NT2/D1 (cell line): Measurements from ENCODE around the gene VWA8.
"Not testable (repeated sequence)": the region's sequence is repeated elsewhere in the genome, so short reads cannot be mapped to it uniquely, and the experiment has no call there.

Experiments used
- DNase-seq: peaks from one replicate; pipeline ENCODE4 v3.0.0-alpha.2; 2011; ENCODE audit warnings: low read depth, low spot score
- H3K27me3 ChIP-seq: 2 replicates; pipeline ENCODE4 v1.6.0; 2011; ENCODE audit warnings: mild to moderate bottlenecking; ENCODE audit not compliant: insufficient read length, insufficient read depth
- H3K36me3 ChIP-seq: 2 replicates; pipeline ENCODE4 v1.6.1; 2011; ENCODE audit warnings: mild to moderate bottlenecking, low read length, mixed read lengths; ENCODE audit not compliant: insufficient read depth, insufficient read length
- H3K4me1 ChIP-seq: 2 replicates; pipeline ENCODE4 v1.5.1; 2011; ENCODE audit not compliant: insufficient read depth, insufficient read length
- H3K4me3 ChIP-seq: 2 replicates; pipeline ENCODE4 v1.5.1; 2011; ENCODE audit warnings: low read depth; ENCODE audit not compliant: insufficient read length
- H3K9ac ChIP-seq: 2 replicates; pipeline ENCODE4 v1.6.0; 2011; ENCODE audit warnings: low read depth; ENCODE audit not compliant: insufficient read length
- H3K9me3 ChIP-seq: 2 replicates; pipeline ENCODE4 v1.5.1; 2011; ENCODE audit warnings: mild to moderate bottlenecking, low read length; ENCODE audit not compliant: insufficient read depth
- SUZ12 ChIP-seq: IDR thresholded peaks from 2 replicates; pipeline ENCODE4 v1.6.1; 2011; ENCODE audit not compliant: insufficient read length, insufficient read depth; ENCODE audit errors: extremely low read depth
- YY1 ChIP-seq: IDR thresholded peaks from 2 replicates; pipeline ENCODE4 v1.6.1; 2011; ENCODE audit not compliant: insufficient read length, insufficient read depth
- ZNF274 ChIP-seq: IDR thresholded peaks from 2 replicates; pipeline ENCODE4 v1.6.1; 2011; ENCODE audit warnings: mild to moderate bottlenecking, low read depth, low read length

VWA8 gene

DNA sequence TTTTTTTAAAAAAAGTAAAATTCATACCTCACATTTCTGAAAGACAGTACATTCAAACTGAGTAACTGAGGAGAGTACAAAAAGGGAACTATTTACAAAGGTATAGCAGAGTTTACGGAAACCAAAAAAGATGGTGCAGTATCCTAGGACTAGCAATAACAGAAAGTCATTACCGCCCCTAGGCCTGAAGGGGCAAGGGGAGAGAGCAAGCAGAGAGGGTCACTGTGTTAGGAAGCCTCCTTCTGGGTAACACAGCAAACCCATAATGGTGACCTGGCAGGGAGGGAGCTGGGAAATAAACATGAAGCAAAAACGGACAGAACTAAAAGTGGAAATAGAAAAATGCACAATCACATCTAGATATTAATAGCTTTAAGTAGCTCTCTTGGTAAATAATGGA lies 8.2 kb downstream of the VWA8 start:
- no peaks in the 10 kb centered on the region for H3K27me3 ChIP-seq

DNA sequence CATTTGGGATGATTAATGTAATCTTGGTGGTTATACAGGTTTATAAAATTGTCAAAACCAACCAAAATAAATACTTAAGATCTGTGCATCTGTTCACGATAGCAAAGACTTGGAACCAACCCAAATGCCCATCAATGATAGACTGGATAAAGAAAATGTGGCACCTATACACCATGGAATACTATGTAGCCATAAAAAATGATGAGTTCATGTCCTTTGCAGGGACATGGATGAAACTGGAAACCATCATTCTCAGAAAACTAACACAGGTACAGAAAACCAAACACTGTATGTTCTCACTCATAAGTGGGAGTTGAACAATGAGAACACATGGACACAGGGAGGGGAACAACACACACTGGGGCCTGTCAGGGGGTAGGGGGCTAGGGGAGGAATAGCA lies 11.8 kb downstream of the VWA8 start:
- H3K36me3 ChIP-seq, H3K4me3 ChIP-seq, H3K4me1 ChIP-seq, H3K9ac ChIP-seq, DNase-seq, H3K27me3 ChIP-seq, H3K9me3 ChIP-seq: not testable (repeated sequence)

More for the DNA sequence above, 8.2 kb downstream of the VWA8 start:
- no peak for TF ChIP-seq SUZ12
- TF ChIP-seq YY1, result no peak
- no peak for TF ChIP-seq ZNF274
- Histone ChIP-seq H3K36me3 (no peaks in the 10 kb centered on the region), H3K4me1 (no peaks in the 10 kb centered on the region), H3K9ac (no peak overlapping the region), H3K9me3 (no peaks in the 10 kb centered on the region), H3K4me3 (no peak overlapping the region)
- DNase-seq, result no peak

DNA sequence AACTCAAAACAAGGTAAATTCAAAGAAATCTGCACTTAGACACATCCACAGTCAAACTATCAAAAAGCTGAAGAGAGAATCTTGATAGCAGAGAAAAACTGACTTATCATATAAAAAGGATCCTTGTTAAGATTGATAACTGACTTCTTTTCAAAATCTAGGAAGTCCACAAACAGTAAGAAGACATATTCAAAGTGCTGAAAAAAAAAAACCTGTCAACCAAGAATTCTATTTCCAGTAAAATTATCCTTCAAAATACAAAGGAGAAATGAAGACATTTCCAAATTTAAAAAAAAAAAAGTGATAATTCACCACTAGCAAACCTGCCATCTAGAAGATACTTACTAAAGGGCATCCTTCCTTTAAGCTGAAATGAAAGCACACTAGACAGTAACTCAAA lies 15.0 kb downstream of the VWA8 start:
- Histone ChIP-seq H3K36me3 (no peaks in the 10 kb centered on the region), H3K9ac (no peak overlapping the region), H3K27me3 (no peaks in the 10 kb centered on the region), H3K4me3 (no peak overlapping the region), H3K4me1 (no peaks in the 10 kb centered on the region), H3K9me3 (no peaks in the 10 kb centered on the region; the same call in 1 of the 2 replicates)
- no peak for TF ChIP-seq YY1
- TF ChIP-seq SUZ12, result no peak
- TF ChIP-seq ZNF274, result no peak
- DNase-seq, result no peak

DNA sequence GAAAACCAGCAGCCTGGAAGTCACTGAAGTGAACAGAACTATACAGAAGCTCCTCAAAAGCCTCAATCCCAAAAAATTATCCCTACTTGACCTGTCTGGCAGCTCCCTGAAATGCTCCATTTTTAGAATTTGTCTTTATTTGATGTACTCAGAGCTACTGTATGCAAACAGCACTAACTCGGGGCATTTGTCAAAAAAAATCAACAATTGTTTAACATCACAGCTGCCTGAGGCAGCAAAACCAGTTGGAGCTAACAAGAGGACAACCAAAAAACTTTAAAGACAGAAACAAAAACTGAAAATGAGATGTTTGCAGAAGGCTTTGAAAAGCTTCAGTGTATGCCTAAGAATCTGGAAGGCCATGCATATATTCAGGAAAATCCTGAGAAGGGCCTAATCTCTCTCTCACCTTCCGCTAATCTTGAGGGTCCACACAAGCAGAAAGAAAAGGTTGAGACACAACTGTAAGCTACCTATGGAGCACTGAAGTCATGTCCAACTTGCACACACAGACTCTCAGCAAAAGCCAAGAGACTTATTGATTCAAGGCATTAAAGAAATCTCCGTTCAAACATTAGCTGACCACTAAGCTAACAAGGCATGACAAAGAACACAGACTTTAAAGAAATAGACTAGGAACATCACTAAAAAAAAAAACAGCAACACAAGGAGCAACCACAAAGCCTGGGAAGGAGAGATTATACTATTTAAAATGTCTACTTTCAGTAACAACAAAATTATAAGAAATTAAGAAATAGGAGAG lies 16.1 kb downstream of the VWA8 start:
- Histone ChIP-seq H3K4me1 (no peaks in the 10 kb centered on the region), H3K9me3 (no peaks in the 10 kb centered on the region; the same call in 1 of the 2 replicates), H3K9ac (no peak overlapping the region), H3K27me3 (no peaks in the 10 kb centered on the region), H3K4me3 (no peak overlapping the region), H3K36me3 (no peaks in the 10 kb centered on the region)
- no peak for TF ChIP-seq SUZ12
- no peak for TF ChIP-seq YY1
- TF ChIP-seq ZNF274, result no peak
- DNase-seq, result no peak

DNA sequence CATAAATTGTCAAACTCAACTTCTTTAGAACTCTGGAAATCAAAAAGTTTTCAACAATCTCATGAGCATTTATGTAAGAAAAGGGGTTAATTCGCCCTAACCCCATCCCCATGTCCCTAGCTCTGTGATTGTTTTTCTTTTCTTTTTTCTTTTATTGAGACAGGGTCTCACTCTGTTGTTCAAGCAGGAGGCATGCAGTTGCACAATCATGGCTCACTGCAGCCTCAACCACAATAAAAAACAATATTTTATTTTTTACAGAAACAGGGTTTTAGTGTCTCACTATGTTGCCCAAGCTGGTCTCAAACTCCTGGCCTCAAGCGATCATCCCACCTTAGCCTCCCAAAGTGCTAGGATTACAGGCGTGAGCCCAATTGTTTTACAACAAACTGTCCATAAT lies 16.7 kb downstream of the VWA8 start:
- no peaks in the 10 kb centered on the region for H3K36me3 ChIP-seq
- H3K9me3 ChIP-seq, result no peaks in the 10 kb centered on the region; the same call in 1 of the 2 replicates
- no peak for DNase-seq
- H3K27me3 ChIP-seq, result no peaks in the 10 kb centered on the region
- TF ChIP-seq ZNF274, result no peak
- no peak for TF ChIP-seq YY1
- TF ChIP-seq SUZ12, result no peak
- no peak overlapping the region for H3K4me3 ChIP-seq
- H3K9ac ChIP-seq, result no peak overlapping the region
- H3K4me1 ChIP-seq, result no peaks in the 10 kb centered on the region

DNA sequence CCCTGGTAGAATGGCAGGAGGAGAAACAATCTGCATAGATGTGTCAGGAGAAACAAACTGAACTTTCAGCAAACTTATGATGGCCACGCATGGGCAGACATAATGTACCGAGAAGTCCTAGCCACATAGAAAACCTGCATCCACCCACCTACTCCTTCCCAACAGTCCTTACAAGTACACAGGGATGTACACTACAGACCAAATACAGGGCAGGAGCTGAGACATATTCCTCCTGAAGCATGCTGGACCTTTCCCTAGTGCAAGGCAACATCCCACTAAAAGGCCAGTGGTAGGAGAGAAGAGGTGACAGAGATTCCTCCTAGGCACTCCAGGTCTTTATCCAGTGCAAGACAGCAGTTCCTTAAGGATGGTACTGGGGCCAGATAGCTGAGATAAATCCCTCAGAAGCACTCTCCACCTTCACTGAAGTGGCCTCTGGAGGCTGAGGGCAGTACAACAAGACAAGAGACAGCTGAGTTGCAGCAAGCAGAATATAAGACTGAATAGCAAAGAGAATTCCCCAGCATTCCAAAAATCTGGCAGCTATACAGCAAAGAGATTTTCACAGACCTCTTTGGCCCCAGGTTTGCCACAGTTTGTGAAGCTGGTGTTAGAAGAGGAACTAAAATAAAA lies 18.3 kb downstream of the VWA8 start:
- Histone ChIP-seq H3K4me1 (no peaks in the 10 kb centered on the region), H3K4me3 (no peak overlapping the region), H3K9ac (no peak overlapping the region), H3K36me3 (no peaks in the 10 kb centered on the region), H3K9me3 (no peaks in the 10 kb centered on the region; the same call in 1 of the 2 replicates), H3K27me3 (no peaks in the 10 kb centered on the region)
- peak; percentile 13 for DNase-seq
- no peak for TF ChIP-seq YY1
- TF ChIP-seq ZNF274, result no peak
- TF ChIP-seq SUZ12, result no peak

DNA sequence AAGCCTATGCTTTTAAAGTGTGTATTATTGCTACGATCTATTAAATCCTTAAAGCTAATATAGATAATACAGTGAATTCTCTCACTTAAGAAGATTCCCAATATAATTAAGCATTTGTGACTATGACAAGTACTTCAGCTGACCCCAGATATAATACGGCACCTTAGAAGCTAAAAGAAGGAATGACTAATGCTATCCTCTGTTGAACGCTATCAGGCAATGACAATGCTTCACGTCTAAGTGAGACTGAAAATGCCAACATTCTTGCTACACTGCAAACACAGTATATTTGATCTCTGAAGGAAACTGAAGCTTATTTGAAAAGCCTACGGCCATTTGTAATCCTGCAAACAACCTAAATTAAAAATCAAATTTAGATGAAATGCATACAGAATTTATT lies 19.7 kb downstream of the VWA8 start:
- Histone ChIP-seq H3K9ac (no peak overlapping the region), H3K4me3 (no peak overlapping the region), H3K4me1 (no peaks in the 10 kb centered on the region), H3K36me3 (no peaks in the 10 kb centered on the region), H3K9me3 (no peaks in the 10 kb centered on the region; the same call in 1 of the 2 replicates), H3K27me3 (no peaks in the 10 kb centered on the region)
- TF ChIP-seq SUZ12 (no peak), ZNF274 (no peak), YY1 (no peak)
- no peak for DNase-seq
